GM10266 (cell line): Measurements from ENCODE around the gene TRAF3IP3.
"Not testable (repeated sequence)": the region's sequence is repeated elsewhere in the genome, so short reads cannot be mapped to it uniquely, and the experiment has no call there.

ENCODE experiments used
- DNase-seq: peaks from one replicate; pipeline ENCODE4 v3.0.0; 2012; ENCODE audit errors: extremely low spot score
- CTCF ChIP-seq: IDR thresholded peaks from 2 replicates; pipeline ENCODE4 v1.5.1; 2012; ENCODE audit warnings: mild to moderate bottlenecking, low read depth; ENCODE audit not compliant: control insufficient read depth, insufficient read depth; ENCODE audit errors: missing control alignments

The TRAF3IP3 gene

GRCh38 chr1:209787551-209787950 is 31.7 kb downstream of the TRAF3IP3 start:
- TF ChIP-seq CTCF, result no peak
- DNase-seq, result no peak

- no peak for DNase-seq
Measured at GRCh38 chr1:209789245-209789644, 33.4 kb downstream of the TRAF3IP3 start.

GRCh38 chr1:209790286-209791193 is 34.7 kb downstream of the TRAF3IP3 start:
- no peak for DNase-seq
- no peak for TF ChIP-seq CTCF

More at GRCh38 chr1:209789245-209789644, 33.4 kb downstream of the TRAF3IP3 start:
- TF ChIP-seq CTCF, result no peak

GRCh38 chr1:209791920-209792319 is 36.1 kb downstream of the TRAF3IP3 start:
- TF ChIP-seq CTCF, result no peak
- no peak for DNase-seq

GRCh38 chr1:209793711-209794110 is 37.9 kb downstream of the TRAF3IP3 start:
- not testable (repeated sequence) for DNase-seq

- TF ChIP-seq CTCF, result no peak
- no peak for DNase-seq
Measured at GRCh38 chr1:209797978-209798639, 42.3 kb downstream of the TRAF3IP3 start.

GRCh38 chr1:209800984-209801834 is 45.4 kb downstream of the TRAF3IP3 start:
- DNase-seq, result no peak
- TF ChIP-seq CTCF, result no peak
